ENCODE measurements around the gene PRDM5. TPM values are rescaled to one million over a fixed set of nuclear protein-coding genes. Genes with fewer than 3 reads are reported as not detected.

Gene PRDM5
- total and polyA plus RNA-seq, 2 donors (not counting 1 experiment from before 2014, with no cell fraction given): 8.6 to 19.0 TPM

GRCh38 chr4:120704538-120704937 is 218.0 kb downstream of the PRDM5 start:
- H3K27me3 ChIP-seq (ENCODE audit: control insufficient read depth, insufficient read depth, low read length): no peaks in the 10 kb centered on the region
- H3K9ac ChIP-seq (ENCODE audit: insufficient read depth, low read length): no peak overlapping the region
- DNase-seq (ENCODE audit: low read depth in 2 of 2): no peak
- H3K4me2 ChIP-seq (ENCODE audit: extremely low read depth, insufficient read depth, low read length): no peak overlapping the region
- no peak overlapping the region for H2AFZ ChIP-seq (ENCODE audit: low read length)
- H4K20me1 ChIP-seq (ENCODE audit: control insufficient read depth, extremely low read depth, insufficient read depth, low read length): no peaks in the 10 kb centered on the region
- no peaks in the 10 kb centered on the region for H3K36me3 ChIP-seq (ENCODE audit: control insufficient read depth, insufficient read depth, low read length)
- H3K9me3 ChIP-seq (ENCODE audit: control insufficient read depth, insufficient read depth, low read depth, low read length): no peaks in the 10 kb centered on the region
- no peak overlapping the region for H3K27ac ChIP-seq (ENCODE audit: insufficient read depth, low read length)
- no peaks in the 10 kb centered on the region for H3K79me2 ChIP-seq (ENCODE audit: control insufficient read depth, insufficient read depth, low read length)
- no peak overlapping the region for H3K4me3 ChIP-seq (replicated peaks in 1 of 4; ENCODE audit: control extremely low read depth in 1 of 4, insufficient read depth in 1 of 4, low read depth in 3 of 4, low read length in 4 of 4)
- H3K4me1 ChIP-seq (ENCODE audit: control insufficient read depth, extremely low read depth, insufficient read depth, low read length): no peaks in the 10 kb centered on the region
- no peak for TF ChIP-seq EZH2 (IDR thresholded peaks at IDR 0.05; ENCODE audit: low read length, missing control alignments)
- no peak for TF ChIP-seq CTCF (conservative IDR thresholded peaks at IDR 0.05 in 1 of 2, IDR thresholded peaks at IDR 0.05 in 1 of 2; ENCODE audit: low read depth in 1 of 2, low read length in 2 of 2)

GRCh38 chr4:120703908-120704307 is 218.6 kb downstream of the PRDM5 start:
- H3K27me3 ChIP-seq (ENCODE audit: control insufficient read depth, insufficient read depth, low read length): no peaks in the 10 kb centered on the region
- no peaks in the 10 kb centered on the region for H4K20me1 ChIP-seq (ENCODE audit: control insufficient read depth, extremely low read depth, insufficient read depth, low read length)
- no peaks in the 10 kb centered on the region for H3K9me3 ChIP-seq (ENCODE audit: control insufficient read depth, insufficient read depth, low read depth, low read length)
- H3K79me2 ChIP-seq (ENCODE audit: control insufficient read depth, insufficient read depth, low read length): no peaks in the 10 kb centered on the region
- H3K4me1 ChIP-seq (ENCODE audit: control insufficient read depth, extremely low read depth, insufficient read depth, low read length): no peaks in the 10 kb centered on the region
- H3K36me3 ChIP-seq (ENCODE audit: control insufficient read depth, insufficient read depth, low read length): no peaks in the 10 kb centered on the region
- H3K9ac ChIP-seq (ENCODE audit: insufficient read depth, low read length): no peak overlapping the region
- no peak overlapping the region for H3K27ac ChIP-seq (ENCODE audit: insufficient read depth, low read length)
- no peak for TF ChIP-seq CTCF (conservative IDR thresholded peaks at IDR 0.05 in 1 of 2, IDR thresholded peaks at IDR 0.05 in 1 of 2; ENCODE audit: low read depth in 1 of 2, low read length in 2 of 2)
- no peak for TF ChIP-seq EZH2 (IDR thresholded peaks at IDR 0.05; ENCODE audit: low read length, missing control alignments)
- no peak overlapping the region for H3K4me3 ChIP-seq (replicated peaks in 1 of 4; ENCODE audit: control extremely low read depth in 1 of 4, insufficient read depth in 1 of 4, low read depth in 3 of 4, low read length in 4 of 4)
- DNase-seq (ENCODE audit: low read depth in 2 of 2): no peak
- no peak overlapping the region for H3K4me2 ChIP-seq (ENCODE audit: extremely low read depth, insufficient read depth, low read length)
- H2AFZ ChIP-seq (ENCODE audit: low read length): no peak overlapping the region

GRCh38 chr4:120699354-120699753 is 223.2 kb downstream of the PRDM5 start:
- Histone ChIP-seq H3K27me3 (ENCODE audit: control insufficient read depth, insufficient read depth, low read length) (no peaks in the 10 kb centered on the region), H2AFZ (ENCODE audit: low read length) (no peak overlapping the region), H3K36me3 (ENCODE audit: control insufficient read depth, insufficient read depth, low read length) (no peaks in the 10 kb centered on the region), H3K9me3 (ENCODE audit: control insufficient read depth, insufficient read depth, low read depth, low read length) (no peaks in the 10 kb centered on the region), H3K4me3 (replicated peaks in 1 of 4; ENCODE audit: control extremely low read depth in 1 of 4, insufficient read depth in 1 of 4, low read depth in 3 of 4, low read length in 4 of 4) (no peak overlapping the region), H3K9ac (ENCODE audit: insufficient read depth, low read length) (no peak overlapping the region), H3K79me2 (ENCODE audit: control insufficient read depth, insufficient read depth, low read length) (no peaks in the 10 kb centered on the region), H3K27ac (ENCODE audit: insufficient read depth, low read length) (no peak overlapping the region), H3K4me2 (ENCODE audit: extremely low read depth, insufficient read depth, low read length) (no peak overlapping the region), H4K20me1 (ENCODE audit: control insufficient read depth, extremely low read depth, insufficient read depth, low read length) (no peaks in the 10 kb centered on the region), H3K4me1 (ENCODE audit: control insufficient read depth, extremely low read depth, insufficient read depth, low read length) (peaks cover 3% of the 10 kb centered on the region)
- DNase-seq (ENCODE audit: low read depth in 2 of 2): no peak
- TF ChIP-seq EZH2 (IDR thresholded peaks at IDR 0.05; ENCODE audit: low read length, missing control alignments) (no peak), CTCF (conservative IDR thresholded peaks at IDR 0.05 in 1 of 2, IDR thresholded peaks at IDR 0.05 in 1 of 2; ENCODE audit: low read depth in 1 of 2, low read length in 2 of 2) (no peak)

All from fibroblast of lung (primary cell).